HEK293T (cell line): Measurements from ENCODE around the gene SMYD4.

Experiments used
- ARNT ChIP-seq: fragments of 450-650 bp; IDR thresholded peaks from 2 replicates; pipeline ENCODE4 v1.6.1; 2017; ENCODE audit warnings: mild to moderate bottlenecking
- BHLHE40 ChIP-seq: fragments of 450-650 bp; IDR thresholded peaks from 2 replicates; pipeline ENCODE4 v1.6.1; 2016; ENCODE audit warnings: mild to moderate bottlenecking, moderate library complexity, borderline replicate concordance
- ELF4 ChIP-seq: fragments of 450-650 bp; IDR thresholded peaks from 2 replicates; pipeline ENCODE4 v1.6.1; 2017; ENCODE audit warnings: antibody characterized with exemption
- FOXA1 ChIP-seq: fragments of 450-650 bp; IDR thresholded peaks from 2 replicates; pipeline ENCODE4 v1.6.1; 2016; ENCODE audit warnings: mild to moderate bottlenecking
- FOXK2 ChIP-seq: fragments of 450-650 bp; IDR thresholded peaks from 2 replicates; pipeline ENCODE4 v1.6.1; 2016; ENCODE audit warnings: mild to moderate bottlenecking
- FOXM1 ChIP-seq: fragments of 450-650 bp; IDR thresholded peaks from 2 replicates; pipeline ENCODE4 v1.6.1; 2017; ENCODE audit warnings: mild to moderate bottlenecking, borderline replicate concordance
- HDGF ChIP-seq: fragments of 450-650 bp; IDR thresholded peaks from 2 replicates; pipeline ENCODE4 v1.6.1; 2017; ENCODE audit warnings: antibody characterized with exemption, borderline replicate concordance
- LEF1 ChIP-seq: fragments of 450-650 bp; IDR thresholded peaks from 2 replicates; pipeline ENCODE4 v1.6.1; 2017; ENCODE audit warnings: mild to moderate bottlenecking, borderline replicate concordance
- NFRKB ChIP-seq: fragments of 450-650 bp; IDR thresholded peaks from 2 replicates; pipeline ENCODE4 v1.6.1; 2016; ENCODE audit warnings: mild to moderate bottlenecking, moderate library complexity
- PKNOX1 ChIP-seq: fragments of 450-650 bp; IDR thresholded peaks from 2 replicates; pipeline ENCODE4 v1.6.1; 2016
- SP1 ChIP-seq: fragments of 450-650 bp; IDR thresholded peaks from 2 replicates; pipeline ENCODE4 v1.6.1; 2017
- SUZ12 ChIP-seq: fragments of 450-650 bp; IDR thresholded peaks from 2 replicates; pipeline ENCODE4 v1.6.1; 2016; ENCODE audit warnings: mild to moderate bottlenecking
- ZNF384 ChIP-seq: fragments of 450-650 bp; IDR thresholded peaks from 2 replicates; pipeline ENCODE4 v1.6.1; 2016

- no peak for TF ChIP-seq SP1
- TF ChIP-seq HDGF, result no peak
- TF ChIP-seq LEF1, result no peak
- TF ChIP-seq FOXM1, result no peak
- TF ChIP-seq BHLHE40, result no peak
- no peak for TF ChIP-seq PKNOX1
- TF ChIP-seq ELF4, result no peak
- no peak for TF ChIP-seq NFRKB
- no peak for TF ChIP-seq ARNT
- no peak for TF ChIP-seq SUZ12
- TF ChIP-seq FOXK2, result no peak
- no peak for TF ChIP-seq ZNF384
- no peak for TF ChIP-seq FOXA1
Measured at GRCh38 chr17:1872254-1872653, 42.6 kb upstream of the SMYD4 start.
